IPS-20b (cell line): Measurements from ENCODE around the gene ARID1B.

ENCODE experiments used
- H3K27ac ChIP-seq: one replicate; pipeline ENCODE4 v1.5.1; 2013; ENCODE audit warnings: low read length
- H3K27me3 ChIP-seq: 2 replicates; pipeline ENCODE4 v1.6.1; 2013; ENCODE audit warnings: mild to moderate bottlenecking, low read length, inconsistent platforms; ENCODE audit not compliant: insufficient read depth
- H3K36me3 ChIP-seq: 2 replicates; pipeline ENCODE4 v1.6.1; 2013; ENCODE audit warnings: low read depth, mild to moderate bottlenecking, inconsistent platforms, low read length, moderate library complexity; ENCODE audit not compliant: insufficient read depth
- H3K4me1 ChIP-seq: 2 replicates; pipeline ENCODE4 v1.6.1; 2013; ENCODE audit warnings: mild to moderate bottlenecking, control low read depth, inconsistent platforms, low read length, moderate library complexity; ENCODE audit not compliant: insufficient read depth
- H3K4me3 ChIP-seq: 2 replicates; pipeline ENCODE4 v1.5.1; 2013; ENCODE audit warnings: mild to moderate bottlenecking, low read length, inconsistent platforms
- H3K9ac ChIP-seq: 2 replicates; pipeline ENCODE4 v1.6.1; 2013; ENCODE audit warnings: low read depth, mild to moderate bottlenecking, inconsistent platforms, low read length, moderate library complexity
- H3K9me3 ChIP-seq: 2 replicates; pipeline ENCODE4 v1.6.1; 2013; ENCODE audit warnings: mild to moderate bottlenecking, low read depth, low read length, inconsistent platforms; ENCODE audit not compliant: insufficient read depth

ARID1B gene

DNA sequence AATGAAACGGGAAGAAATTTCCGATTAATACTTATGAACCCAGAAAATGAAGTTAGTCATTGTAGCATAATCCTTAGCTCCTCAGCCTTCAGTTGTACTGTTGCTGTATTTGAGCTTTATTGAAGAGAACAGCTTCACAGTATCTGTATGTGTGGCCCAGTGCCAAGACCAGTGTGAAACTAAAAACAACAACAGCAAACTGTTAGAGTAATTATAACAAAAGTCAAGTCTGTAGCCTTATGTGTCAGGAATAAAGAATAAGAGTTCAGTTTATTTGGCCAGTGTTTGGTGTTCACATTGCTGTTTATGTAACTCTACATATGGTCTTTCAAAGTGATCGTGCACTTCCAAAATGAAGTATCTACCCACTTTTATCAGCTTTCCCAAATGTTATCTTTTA lies 70.9 kb downstream of the ARID1B start:
- Histone ChIP-seq H3K27me3 (no peaks in the 10 kb centered on the region), H3K4me3 (no peak overlapping the region), H3K4me1 (peaks cover 46% of the 10 kb centered on the region)

DNA sequence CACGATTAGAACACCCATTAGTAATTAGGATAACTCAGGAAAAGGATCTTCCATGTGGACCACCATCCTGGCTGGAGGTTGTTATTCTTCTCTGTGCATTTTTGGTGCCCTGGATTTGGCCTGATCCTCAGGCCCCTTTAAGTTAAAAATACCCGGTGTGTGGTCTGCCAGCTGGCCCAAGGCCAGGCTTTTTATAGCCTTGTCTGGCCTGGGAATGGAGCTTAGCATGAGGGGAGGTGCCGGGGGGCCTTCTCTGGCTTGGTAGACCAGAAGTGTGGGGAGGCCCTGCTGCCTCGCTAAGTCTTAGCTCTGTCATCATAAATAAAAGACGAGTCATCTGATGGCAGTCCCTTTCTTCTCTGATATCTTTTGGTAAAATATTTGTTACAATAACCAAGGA lies 71.4 kb downstream of the ARID1B start:
- no peaks in the 10 kb centered on the region for H3K36me3 ChIP-seq
- no peaks in the 10 kb centered on the region for H3K9me3 ChIP-seq
- no peak overlapping the region for H3K4me3 ChIP-seq
- no peak overlapping the region for H3K9ac ChIP-seq
- H3K27me3 ChIP-seq, result no peaks in the 10 kb centered on the region
- H3K27ac ChIP-seq, result no peak overlapping the region
- H3K4me1 ChIP-seq, result peaks cover 50% of the 10 kb centered on the region

More for the DNA sequence above, 70.9 kb downstream of the ARID1B start:
- Histone ChIP-seq H3K27ac (no peak overlapping the region), H3K9ac (no peak overlapping the region), H3K9me3 (no peaks in the 10 kb centered on the region), H3K36me3 (no peaks in the 10 kb centered on the region)

DNA sequence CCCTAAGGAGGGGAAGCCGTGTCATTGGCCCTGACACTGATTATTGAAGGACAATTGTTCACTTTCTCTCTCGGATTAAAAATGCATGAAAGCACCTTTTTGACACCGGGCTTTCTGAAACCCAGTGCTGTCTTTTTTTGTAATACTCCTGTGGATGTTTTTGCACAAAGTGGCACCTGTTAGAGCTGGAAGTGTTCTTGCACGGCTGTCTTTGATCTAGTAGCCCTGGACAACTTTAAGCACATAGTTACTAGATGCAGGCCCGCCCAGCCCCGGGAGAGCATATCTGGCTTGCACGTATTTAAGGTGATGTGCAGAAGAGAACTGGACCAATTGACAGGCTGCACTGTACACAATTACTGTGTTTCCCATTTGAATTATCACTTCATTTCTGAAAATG lies 72.6 kb downstream of the ARID1B start:
- H3K4me3 ChIP-seq, result no peak overlapping the region
- H3K9me3 ChIP-seq, result no peaks in the 10 kb centered on the region
- H3K4me1 ChIP-seq, result peaks cover 61% of the 10 kb centered on the region
- H3K36me3 ChIP-seq, result no peaks in the 10 kb centered on the region
- H3K9ac ChIP-seq, result no peak overlapping the region
- no peak overlapping the region for H3K27ac ChIP-seq
- H3K27me3 ChIP-seq, result no peaks in the 10 kb centered on the region

DNA sequence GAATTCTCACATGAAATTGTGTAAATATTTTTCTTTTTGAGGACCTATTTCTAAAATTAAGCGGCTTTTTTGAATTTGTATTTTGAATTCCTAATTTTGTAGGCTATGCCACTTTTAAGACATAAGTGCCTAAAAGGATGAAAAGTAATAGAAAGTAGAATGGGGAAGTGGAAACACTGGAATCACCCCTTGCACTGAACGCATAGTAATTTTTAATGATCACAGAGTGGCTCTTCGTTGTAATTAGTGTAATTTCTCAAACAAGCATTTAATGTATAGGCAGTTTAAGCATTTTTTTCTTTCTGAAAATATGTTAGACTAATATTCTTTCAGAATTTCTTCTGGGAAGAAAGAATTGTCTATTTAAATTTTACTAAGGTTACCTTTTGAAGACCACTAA lies 73.2 kb downstream of the ARID1B start:
- Histone ChIP-seq H3K4me3 (no peak overlapping the region), H3K27me3 (no peaks in the 10 kb centered on the region), H3K27ac (peak overlapping the region; percentile 32), H3K36me3 (no peaks in the 10 kb centered on the region), H3K9ac (no peak overlapping the region), H3K9me3 (no peaks in the 10 kb centered on the region), H3K4me1 (peaks cover 61% of the 10 kb centered on the region)

DNA sequence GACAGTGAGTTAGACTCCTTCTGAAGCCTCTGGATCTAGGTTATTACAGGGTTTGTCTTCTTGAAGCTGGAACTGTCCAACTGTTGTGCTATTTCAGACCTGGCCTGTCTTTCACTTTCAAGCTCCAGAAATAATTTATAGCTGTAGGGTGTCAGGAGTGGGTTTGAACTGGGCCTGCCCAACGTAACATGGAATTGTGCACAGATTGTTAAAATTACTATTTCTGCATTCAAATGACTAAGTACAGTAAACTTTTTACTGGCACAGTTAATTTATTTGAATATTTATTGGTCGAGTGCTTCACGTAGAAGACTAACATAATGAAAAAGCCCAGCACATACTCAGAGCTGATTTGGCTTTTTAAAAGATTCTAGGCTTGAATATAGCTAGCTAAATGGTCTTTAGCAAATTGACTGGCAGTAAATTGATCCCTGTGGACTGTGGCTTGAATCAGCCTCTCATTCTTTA lies 74.3 kb downstream of the ARID1B start:
- no peaks in the 10 kb centered on the region for H3K36me3 ChIP-seq
- H3K9me3 ChIP-seq, result no peaks in the 10 kb centered on the region
- 0 out of 2 replicates have a peak overlapping the region, but pooled peaks have one; percentile 2 for H3K4me3 ChIP-seq
- no peaks in the 10 kb centered on the region for H3K27me3 ChIP-seq
- no peak overlapping the region for H3K27ac ChIP-seq
- H3K9ac ChIP-seq, result 0 out of 2 replicates have a peak overlapping the region, but pooled peaks have one; percentile 63
- H3K4me1 ChIP-seq, result peaks cover 68% of the 10 kb centered on the region

DNA sequence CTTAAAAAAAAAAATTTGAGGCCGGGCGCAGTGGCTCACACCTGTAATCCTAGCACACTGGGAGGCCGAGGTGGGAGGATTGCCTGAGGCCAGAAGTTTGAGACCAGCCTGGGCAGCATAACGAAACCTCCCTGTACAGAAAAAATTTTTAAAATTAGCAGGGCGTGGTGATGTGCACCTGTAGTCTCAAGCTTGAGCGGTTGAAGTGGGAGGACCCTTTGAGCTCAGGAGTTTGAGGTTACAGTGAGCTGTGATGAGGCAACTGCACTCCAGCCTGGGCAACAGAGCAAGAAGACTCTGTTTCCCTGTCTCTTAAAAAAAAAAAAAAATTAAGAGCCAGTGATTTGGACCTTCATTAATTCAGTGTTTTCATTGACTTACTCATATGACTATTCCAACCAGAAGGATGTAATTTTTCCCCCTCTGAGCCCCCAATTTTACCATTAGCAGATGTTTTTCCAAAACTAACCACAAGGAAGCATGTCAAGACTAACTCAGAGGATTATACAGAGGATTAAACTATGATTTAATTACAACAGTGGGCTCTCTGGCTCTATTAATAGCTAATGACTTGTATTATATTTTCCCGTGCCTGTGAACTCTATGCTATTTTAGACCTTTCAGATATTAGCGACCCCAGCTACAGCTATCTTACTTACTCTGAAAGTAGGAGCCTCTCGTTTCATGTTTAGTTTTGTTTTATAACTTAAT lies 75.1 kb downstream of the ARID1B start:
- H3K4me3 ChIP-seq, result peak overlapping the region; percentile 52
- H3K4me1 ChIP-seq, result peaks cover 71% of the 10 kb centered on the region
- no peaks in the 10 kb centered on the region for H3K27me3 ChIP-seq
- H3K9ac ChIP-seq, result peak overlapping the region; percentile 63
- no peaks in the 10 kb centered on the region for H3K36me3 ChIP-seq
- no peak overlapping the region for H3K27ac ChIP-seq
- H3K9me3 ChIP-seq, result no peaks in the 10 kb centered on the region

DNA sequence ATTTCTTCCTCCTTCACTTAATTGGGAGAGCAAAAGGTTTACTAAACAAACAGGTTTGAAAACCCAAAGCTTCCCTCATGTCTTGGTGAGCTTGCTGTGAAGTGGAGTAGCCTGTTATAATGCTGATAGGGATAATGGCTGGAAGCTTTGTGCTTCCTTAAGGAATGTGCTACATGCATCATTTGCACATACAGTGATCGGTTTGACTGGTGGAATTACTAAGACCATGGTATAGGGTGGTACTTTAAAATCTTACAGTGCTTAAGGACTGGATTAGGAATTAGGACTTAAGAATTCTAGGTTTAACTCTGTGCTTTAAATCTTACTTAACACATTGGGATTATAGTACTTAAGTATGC lies 75.7 kb downstream of the ARID1B start:
- peak overlapping the region; percentile 34 for H3K27ac ChIP-seq
- H3K4me1 ChIP-seq, result peaks cover 71% of the 10 kb centered on the region
- peak overlapping the region; percentile 63 for H3K9ac ChIP-seq
- H3K27me3 ChIP-seq, result no peaks in the 10 kb centered on the region
- peak overlapping the region; percentile 52 for H3K4me3 ChIP-seq
- no peaks in the 10 kb centered on the region for H3K9me3 ChIP-seq
- no peaks in the 10 kb centered on the region for H3K36me3 ChIP-seq

DNA sequence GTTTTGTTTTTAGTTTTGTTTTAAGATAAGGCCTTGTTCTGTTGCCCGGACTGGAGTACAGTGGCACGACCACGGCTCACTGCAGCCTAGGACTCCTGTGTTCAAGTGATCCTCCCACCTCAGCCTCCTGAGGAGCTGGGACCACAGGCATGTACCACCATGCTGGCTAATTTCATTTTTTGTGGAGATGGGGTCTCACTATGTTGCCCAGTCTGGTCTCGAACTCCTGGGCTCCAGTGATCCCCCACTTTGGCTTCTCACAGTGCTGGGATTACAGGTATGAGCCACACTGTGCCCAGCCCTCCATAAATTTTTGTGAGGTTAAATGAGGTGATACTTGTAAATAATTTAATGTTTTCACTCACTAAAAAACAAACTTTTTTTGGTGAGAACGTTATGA lies 76.6 kb downstream of the ARID1B start:
- H3K36me3 ChIP-seq, result no peaks in the 10 kb centered on the region
- H3K4me3 ChIP-seq, result peak overlapping the region; percentile 52; the same call in 1 of the 2 replicates
- no peaks in the 10 kb centered on the region for H3K27me3 ChIP-seq
- no peaks in the 10 kb centered on the region for H3K9me3 ChIP-seq
- peak overlapping the region; percentile 40 for H3K9ac ChIP-seq
- H3K27ac ChIP-seq, result peak overlapping the region; percentile 34
- peaks cover 64% of the 10 kb centered on the region for H3K4me1 ChIP-seq

DNA sequence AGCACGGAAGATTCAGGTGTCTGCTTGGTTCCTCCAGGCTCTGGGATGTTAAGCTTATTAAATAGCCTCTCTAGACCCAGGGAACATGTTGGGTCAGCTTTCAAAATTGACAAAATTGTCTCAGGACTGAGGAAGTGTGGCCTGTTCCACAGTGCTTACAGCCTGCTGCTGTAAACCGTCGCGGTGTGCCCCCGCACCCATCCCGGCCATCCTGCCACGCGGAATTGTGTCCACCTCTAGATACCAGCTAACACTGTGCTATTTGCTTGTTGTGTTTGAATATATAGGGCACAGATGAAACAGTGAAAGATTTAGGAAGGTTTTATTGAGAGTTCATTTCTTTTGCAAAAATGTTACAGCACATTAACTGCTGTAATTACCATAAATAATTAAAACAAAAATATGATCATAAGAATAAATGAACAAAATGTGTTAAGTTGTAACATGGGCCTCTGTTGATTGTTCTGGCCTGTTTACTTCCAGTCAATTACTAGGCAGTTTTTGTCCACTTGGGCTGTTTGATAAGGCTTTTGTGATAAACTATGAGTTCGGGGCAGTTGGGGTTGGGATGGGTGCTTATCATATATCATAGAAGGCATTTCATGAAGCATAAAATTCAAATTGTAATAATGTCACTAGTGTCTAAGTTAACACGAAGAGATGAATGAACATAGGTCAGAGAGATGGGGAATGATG lies 77.4 kb downstream of the ARID1B start:
- H3K4me1 ChIP-seq, result peaks cover 57% of the 10 kb centered on the region
- no peak overlapping the region for H3K4me3 ChIP-seq
- H3K27ac ChIP-seq, result no peak overlapping the region
- no peaks in the 10 kb centered on the region for H3K27me3 ChIP-seq
- H3K9ac ChIP-seq, result peak overlapping the region; percentile 2; the same call in 1 of the 2 replicates
- H3K9me3 ChIP-seq, result no peaks in the 10 kb centered on the region
- H3K36me3 ChIP-seq, result no peaks in the 10 kb centered on the region

DNA sequence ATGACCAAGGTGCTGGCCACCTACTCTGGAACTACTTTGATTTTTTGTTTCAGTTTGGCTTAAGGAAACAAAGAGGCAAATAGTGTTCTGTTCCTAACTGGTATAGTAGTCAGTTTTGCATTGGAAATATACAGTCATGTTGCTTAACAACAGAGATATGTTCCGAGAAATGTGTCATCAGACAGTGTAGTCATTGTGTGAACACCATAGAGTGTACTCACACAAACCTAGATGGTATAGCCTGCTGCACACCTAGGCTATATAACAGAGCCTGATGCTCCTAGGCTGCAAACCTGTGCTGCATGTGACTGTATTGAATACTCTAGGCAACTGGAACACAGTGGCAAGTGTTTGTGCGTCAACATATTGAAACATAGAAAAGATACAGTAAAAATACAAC lies 80.4 kb downstream of the ARID1B start:
- H3K27ac ChIP-seq, result no peak overlapping the region
- no peak overlapping the region for H3K4me3 ChIP-seq
- no peaks in the 10 kb centered on the region for H3K9me3 ChIP-seq
- H3K4me1 ChIP-seq, result peaks cover 34% of the 10 kb centered on the region
- H3K9ac ChIP-seq, result no peak overlapping the region
- H3K27me3 ChIP-seq, result no peaks in the 10 kb centered on the region
- no peaks in the 10 kb centered on the region for H3K36me3 ChIP-seq

DNA sequence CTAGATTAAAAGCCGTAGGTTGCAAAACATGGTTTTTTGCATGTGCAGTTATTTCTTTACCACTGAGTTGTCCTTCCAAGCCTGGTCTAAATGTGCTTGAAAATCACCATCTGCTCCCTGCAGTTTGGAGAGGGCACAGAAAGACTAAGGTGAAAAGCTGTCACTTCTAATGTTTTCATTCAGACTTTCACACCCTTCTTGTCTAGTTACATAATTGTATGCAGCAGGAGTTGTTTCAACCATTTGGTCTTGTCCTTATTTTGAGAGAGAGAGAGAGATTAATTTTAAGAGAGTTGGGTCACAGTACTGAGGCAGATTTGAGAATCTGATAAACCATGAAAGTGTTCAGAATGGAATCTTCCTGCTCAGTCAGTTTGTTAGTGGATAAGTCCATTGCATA lies 82.5 kb downstream of the ARID1B start:
- Histone ChIP-seq H3K4me3 (no peak overlapping the region), H3K36me3 (no peaks in the 10 kb centered on the region), H3K27ac (no peak overlapping the region), H3K27me3 (no peaks in the 10 kb centered on the region), H3K9ac (no peak overlapping the region), H3K4me1 (peaks cover 22% of the 10 kb centered on the region), H3K9me3 (no peaks in the 10 kb centered on the region)

DNA sequence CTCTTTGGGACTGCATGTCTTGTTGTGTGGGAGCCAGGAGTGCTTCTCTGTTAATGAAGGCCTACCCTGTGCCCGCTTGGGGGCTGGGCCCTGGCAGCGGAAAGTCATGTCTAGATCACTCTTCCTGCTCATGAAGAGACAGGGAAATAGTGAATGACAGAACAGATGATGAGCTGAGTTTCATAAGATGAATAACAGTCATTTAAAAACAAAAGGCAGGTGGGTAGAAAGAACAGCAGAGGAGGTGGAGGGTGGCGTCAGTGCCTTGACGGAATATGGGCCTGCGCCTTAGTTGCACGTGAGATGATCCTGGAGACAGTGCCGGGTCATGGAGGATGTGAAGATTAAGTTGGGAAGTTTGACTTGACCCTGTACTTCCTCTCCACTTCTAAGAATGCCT lies 85.5 kb downstream of the ARID1B start:
- Histone ChIP-seq H3K27ac (no peak overlapping the region), H3K36me3 (no peaks in the 10 kb centered on the region), H3K9ac (no peak overlapping the region), H3K27me3 (no peaks in the 10 kb centered on the region), H3K4me1 (peaks cover 29% of the 10 kb centered on the region; the same call in 1 of the 2 replicates), H3K4me3 (no peak overlapping the region), H3K9me3 (no peaks in the 10 kb centered on the region)
